NCI-H345 treated with DMSO at 0.1 percent for 48 hours (cell line): Measurements from ENCODE around the gene HMG20B.
A peak's percentile ranks its signal among the peaks of the same experiment; 100 is the strongest.

Source experiments
- DNase-seq: peaks from one replicate; lab custom pipeline; 2025; ENCODE audit not compliant: unreplicated experiment; lab: John Stamatoyannopoulos, UW

The HMG20B gene

DNA sequence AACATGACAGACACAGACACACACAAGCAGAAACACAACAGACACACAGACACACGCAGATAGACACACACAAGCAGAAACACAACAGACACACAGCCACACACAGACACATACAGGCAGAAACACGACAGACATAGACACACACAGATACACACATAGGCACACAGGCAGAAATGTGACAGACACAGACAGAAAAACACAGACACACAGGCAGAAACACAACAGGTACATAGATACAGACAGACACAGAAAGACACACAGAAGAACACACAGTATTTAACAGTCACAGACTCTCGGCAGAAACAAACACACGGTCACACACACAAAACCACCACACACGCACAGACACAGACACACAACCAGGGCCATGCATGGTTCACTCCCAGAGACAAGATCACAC, 33.0 kb downstream of the HMG20B start:
- no peak for DNase-seq

DNA sequence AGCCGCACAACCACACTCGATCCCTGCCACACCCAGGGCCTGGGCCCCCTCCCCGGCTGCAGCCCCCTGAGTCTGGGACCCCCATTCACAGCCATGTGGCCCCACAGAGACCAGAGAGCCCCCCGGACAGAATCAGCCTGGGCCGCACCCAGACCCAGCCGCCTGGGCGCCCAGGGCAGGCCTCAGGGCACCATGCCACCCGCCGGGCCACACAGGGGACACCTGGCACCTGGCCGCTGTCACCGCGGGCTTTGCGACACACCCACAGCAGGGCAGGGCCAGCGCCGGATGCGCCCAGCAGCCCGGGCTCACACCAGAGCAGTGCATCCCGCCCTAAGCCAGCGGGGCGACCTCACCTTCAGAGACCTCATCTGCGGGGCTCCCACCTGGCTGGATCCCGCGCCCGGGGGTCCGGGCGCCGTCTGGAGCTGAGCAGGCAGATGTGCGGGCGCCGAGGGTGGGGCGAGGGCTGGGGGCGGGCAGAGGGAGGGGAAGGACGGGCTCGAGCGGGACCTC, 33.5 kb downstream of the HMG20B start:
- peak; percentile 40 for DNase-seq

DNA sequence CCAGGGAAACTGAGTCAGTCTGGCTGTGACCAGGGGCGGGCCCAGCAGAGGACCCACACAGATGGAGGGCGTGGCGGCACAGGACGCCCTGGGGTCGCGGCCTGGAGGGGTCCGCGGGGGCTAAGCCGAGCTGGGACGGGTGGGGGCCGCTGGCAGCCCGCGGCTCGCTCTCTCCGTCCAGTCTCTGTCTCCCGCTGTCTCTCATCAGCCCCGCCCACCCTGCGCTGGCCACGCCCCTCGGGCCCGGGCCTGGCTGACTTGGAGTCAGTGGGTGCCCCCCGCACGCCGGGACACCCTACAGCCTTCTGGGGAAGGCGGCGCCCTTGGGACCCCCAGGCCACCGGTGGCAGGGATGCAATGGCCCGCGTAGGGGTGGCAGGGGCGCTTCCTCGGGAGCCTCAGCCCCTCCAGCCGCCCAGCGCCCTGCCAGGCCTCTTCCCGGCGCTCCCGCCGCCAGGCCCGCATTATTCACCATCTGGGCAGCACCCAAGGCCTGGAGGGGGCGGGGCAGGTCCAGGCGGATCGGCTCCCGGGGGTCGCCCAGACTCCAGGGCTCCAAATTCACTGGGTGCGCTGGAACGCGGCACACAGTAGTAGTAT, 34.0 kb downstream of the HMG20B start, which contains the start of gene TBXA2R:
TBXA2R (minus strand) TSS at position 186 of the 600 bp plus-strand sequence. CDS start 6,241 bp downstream, outside the sequence.
- DNase-seq, result no peak

DNA sequence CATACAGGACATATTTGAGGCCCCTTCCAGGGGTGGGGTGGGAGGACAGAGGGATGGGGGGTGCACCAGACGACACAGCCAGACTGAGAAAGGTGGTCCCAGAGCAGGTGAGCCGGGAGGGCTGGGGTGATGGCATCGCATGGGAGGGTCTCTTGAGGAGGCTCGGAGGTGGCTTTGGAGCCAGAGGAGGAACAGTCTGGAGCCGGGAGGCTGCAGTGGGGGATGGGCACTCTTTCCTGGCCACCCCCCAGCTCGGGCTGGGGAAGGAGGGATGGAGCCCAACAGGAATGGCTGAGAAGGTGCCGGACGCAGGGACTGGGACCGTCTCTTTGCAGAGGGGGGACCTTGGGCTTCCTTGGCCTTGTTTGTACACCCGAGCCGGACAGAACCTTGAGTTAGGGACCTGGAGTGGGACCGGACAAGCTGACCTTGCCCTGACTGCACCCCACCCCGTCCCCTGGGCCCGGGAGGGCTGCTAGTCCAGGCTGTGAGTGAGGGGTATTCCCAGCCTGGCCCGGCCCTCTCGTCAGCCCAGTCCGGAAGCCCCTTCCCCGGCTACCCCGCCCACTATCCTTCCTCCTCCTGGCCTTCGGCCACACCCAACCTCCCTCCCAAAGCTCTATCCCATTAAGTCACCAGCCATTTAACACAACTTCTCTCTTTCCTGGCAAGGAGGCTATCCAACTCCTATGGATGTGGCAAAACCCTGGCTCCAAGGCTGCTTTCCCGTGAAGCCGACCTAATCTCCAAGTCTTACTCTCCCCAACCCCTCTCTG, 34.7 kb downstream of the HMG20B start:
- no peak for DNase-seq

DNA sequence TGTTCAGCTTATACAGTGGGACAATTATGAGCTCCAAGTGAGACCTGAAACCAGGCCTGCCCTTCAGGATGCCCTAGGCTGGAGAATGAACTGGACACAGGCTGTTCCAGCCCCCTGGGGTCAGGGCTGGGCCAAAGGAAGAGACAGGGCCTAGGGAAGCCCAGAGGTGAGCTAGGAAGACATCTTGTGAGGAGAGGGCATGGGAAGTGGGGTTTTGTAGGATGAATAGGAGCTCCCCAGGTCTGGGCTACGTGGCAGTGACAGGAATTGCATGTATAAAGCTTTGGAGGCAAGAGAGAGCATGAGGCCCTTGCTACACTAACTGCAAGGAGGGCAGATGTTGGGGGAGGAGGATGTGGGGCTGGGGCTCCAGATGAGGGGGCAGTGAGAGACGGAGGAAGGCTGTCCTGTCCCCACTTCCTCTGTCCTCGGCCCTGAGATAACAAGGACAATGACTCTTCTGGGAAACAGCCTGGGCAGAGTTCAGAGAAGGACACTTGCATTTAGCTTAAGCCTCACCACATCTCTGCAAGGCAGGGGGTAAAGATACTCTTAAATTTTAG, 35.4 kb downstream of the HMG20B start:
- no peak for DNase-seq

DNA sequence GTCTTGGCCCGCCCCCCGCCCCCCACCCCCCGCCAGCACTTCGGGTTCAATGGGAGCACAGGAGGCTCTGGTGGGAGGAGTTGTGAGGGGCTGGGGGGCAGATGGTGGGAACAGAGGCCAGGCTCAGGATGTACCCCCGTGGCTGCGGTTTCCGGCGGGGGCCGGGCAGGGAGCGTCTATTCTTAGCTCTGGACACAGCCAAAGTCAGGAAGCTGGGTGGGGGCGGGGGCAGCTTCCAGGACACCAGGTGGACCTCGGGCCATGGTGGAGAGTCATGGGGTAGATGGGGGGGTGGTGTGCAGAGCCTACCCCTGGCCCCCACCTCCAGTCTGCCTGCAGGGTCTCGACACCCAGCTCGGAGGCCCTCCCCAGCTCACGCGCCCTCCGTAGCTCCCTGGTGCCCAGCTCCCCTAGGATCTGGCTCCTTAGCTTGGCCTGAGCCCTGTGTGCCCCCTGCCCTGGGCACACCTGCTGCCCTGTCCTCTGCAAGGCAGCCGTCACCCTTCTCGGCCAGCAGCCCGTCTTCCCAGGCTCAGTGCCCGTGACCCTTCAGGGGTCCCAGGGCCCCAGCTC, 36.1 kb downstream of the HMG20B start:
- DNase-seq, result no peak

DNA sequence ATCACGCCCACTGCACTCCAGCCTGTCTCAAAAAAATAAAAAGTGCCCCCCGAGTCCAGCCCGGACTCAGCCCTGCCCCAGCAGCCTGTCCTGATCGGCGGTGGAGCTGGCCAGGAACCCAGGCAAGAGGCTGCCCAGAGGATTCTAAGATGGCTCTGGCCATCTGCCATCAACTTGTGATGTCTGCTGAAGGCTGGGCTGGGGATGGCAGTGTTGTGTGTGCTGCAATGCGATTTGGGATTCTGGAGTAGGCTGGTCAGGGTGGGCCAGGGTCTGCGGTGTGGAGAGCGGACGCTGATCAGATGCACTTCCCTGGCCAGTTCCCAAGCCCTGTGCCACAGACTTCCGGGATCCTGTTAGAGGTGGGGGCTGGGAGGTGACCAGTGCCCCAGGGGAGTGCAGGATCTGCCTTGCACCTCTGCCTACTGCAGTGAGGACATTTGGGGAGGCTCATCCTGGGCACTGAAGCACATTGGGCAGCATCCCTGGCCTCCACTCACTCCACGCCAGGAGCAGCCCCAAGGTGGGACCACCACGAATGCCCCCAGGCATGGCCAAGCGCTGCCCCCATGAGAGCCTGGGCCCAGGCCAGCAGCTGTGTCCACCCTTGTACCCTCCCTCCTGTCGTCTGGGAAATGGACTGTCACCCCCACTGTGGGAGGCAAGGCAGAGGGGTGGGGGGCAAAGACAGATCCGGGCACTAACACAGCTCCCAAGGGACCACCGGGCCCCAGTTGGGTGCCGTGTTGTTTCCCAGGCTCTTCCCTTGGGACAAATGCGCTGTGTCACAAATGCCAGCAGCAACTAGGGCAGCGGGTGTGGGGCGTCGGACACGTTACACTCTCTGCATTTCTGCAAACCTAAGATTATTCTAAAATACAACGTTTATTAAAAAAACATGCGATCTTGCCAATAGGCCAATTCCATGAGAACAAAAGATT, 37.3 kb downstream of the HMG20B start:
- no peak for DNase-seq

DNA sequence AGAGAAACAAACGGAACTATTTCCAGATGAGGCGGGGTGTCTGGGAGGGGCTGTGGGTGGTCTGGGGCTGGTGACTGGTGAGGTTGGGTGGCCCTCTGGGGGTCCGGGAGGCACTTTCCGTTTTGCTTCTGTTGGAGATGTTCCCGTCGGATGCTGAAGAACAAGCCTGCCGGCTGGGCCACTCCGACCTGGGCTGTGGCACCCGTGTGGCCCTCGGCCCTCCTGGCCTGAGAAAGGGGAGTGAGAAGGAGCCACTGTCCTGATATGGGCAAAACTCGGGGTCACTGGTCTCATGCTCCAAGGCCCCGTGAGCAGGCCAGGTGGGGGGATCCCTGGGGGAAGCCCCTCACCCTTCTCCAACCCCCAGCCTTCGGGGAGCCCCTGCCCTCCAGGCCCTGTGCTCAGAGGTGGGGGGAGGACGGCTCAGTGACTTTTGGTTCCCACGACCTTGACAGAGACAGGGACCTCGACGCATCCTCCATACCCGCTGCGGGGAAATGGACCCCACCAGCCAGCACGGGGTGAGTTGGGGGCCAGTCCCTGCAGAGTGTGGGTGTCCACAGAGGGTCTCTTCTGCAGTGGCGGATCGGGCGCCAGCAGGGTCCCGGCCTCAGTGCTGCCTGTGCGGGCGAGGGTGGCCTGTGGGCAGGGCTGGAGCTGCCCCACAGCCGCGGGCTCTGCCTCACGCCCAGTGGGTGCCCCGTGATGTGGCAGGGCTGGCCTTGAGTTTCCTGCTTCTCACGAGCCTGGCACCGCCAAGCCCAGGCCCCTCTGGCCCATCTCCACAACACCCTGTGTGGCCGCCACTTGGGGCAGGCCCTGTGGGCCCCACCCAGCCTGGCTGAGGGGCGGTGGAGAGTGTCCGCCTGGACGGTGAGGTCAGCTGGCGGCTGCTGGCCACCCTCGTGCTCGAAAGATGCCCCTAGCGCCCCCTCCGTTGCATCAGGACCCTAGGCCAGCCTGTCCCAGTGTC, 38.3 kb downstream of the HMG20B start:
- no peak for DNase-seq

DNA sequence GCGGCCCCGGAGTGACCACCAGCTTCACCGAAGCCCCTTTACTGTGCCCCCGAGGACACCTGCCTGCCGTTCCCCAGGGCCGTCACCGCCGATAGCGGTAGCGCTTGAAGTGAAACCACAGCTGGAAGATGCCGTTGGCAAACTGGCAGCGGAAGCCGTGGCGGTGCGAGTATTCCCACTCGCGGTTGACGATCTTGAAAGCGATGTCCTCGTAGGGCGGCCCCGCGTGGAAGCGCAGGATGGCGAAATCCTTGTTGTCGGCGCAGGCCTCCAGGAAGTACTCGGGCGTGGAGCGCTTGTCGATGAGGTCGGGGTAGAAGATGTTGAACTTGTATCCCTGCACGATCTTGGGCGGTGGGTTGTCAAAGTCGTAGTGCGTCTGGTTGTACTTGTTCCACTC, 39.1 kb downstream of the HMG20B start:
- no peak for DNase-seq

DNA sequence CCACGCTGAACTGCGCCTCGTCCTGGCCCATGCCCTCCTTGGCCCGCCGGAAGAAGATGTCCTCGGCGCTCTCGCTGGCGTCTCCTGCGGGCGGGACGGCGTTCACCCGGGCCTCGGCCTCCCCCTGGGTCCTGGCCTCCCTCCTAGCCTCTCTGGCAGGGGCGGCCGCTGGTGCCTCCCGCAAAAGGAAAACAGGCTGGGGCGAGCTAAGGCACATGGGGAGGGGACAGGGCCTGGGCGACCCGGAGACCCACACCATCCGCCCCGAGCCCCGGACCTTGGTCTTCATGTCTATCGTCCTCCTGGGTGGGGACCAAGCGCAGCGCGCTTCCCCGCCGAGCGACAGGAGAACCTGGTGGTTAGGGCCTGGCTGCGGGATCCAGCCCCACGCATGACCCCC, 39.6 kb downstream of the HMG20B start:
- DNase-seq, result no peak

DNA sequence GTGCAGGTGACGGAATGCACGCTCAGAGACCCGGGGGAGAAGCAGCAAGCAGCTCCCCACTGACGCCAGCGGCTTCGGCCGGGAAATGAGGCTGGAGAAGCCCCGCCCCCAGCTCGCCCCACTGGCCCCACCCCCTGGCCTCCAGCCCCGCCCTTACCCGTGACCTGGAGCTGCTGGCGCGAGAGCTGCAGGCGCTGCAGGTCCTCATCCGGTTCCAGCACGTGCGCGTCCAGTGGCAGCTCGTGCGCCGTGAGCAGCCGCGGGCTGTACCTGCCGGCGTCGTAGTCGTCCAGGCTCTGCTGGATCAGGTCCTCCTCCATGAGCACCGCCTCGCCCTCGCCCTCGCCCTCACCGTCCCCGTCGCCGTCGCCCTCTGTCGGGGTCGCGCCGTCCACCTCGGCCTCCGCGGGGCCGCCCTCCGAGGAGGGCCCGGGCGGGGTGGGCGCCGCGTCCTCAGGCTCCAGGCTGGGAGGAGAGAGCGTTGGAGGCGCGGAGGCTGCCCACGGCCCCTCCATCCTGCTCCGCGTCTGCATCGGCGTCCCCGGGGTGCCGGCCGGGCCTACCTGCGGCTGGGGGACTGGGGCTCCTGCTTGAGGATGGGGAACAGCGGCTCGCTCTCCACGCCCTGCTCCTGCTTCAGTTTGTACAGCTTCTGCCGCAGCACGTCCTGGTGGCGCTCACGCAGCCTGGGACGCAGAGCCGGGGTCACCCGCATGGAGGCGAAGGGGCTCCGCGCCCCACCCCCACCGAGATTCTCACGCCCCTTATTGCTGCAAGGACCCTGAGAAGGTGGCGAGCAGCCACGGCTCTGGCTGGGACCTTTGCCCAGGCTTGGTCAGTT, 40.4 kb downstream of the HMG20B start:
- no peak for DNase-seq

DNA sequence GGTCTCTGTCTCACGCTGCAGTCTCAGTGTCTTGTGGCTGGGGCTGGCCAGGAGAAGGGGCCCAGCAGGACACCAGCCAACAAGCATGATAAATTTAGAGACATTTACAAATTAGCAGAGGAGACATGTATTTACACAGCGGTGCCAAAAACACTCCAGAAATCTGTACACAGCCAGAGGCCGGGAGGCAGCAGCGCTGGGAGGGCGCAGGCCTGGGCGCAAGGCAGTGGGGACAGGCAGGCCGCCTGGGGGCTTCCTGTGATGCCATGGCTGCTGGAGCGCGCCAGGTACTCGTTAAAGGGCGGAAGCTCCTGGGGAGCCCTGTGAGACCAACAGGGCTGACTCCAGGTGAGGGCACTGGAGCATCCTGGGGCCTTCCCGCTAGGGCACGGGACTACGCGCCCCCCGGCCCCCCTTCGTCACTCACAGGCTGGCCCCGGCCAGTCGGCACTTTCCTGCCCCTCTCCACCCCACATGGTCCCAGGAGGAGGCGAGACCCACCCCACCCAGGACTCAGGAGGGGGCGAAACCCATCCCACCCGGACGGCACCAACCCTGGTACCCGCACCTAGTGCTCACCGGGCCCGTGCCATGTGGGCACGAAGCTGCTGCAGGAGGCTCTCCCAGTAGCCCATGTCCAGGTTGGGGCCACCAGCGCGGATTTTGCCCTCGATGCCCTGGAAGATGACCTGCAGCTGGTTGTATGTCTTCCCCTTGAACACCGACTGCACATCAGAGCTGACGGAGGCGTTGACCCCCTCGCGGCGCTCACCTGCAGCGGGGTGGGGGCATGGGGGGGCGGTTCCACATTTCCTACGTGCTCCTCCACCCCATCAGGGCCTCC, 41.3 kb downstream of the HMG20B start:
- peak; percentile 28 for DNase-seq

DNA sequence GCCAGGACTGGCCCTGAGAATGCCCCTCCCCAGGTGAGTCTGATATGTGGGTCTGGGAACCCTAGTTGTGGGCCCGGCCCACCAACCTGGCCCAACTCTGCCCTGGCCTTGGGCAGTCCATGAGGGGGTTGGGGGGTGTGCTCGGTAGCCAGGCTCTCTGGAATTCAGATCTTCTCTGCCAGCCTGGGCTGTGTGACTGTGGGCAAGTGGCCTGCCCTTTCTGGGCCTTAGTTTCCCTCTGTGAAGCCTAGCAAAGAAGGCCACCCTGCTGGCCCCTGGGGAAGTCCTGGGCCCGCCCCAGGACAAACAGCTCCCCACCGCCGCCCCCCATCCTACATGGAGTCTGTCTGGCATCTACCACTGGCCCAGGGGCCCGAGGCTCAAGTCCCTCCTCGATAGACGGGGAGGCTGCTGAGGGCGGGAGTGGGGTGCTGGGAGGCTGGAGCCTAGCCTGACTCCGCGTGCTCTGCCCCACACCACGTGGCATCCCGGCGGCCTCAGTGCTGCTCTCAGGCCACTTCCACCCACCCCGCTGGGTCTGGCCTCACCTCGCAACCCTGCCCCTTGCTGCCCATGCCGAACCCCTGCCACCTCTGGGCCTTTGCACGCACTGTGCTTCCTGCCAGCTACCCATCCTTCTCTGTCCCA, 42.2 kb downstream of the HMG20B start:
- no peak for DNase-seq

DNA sequence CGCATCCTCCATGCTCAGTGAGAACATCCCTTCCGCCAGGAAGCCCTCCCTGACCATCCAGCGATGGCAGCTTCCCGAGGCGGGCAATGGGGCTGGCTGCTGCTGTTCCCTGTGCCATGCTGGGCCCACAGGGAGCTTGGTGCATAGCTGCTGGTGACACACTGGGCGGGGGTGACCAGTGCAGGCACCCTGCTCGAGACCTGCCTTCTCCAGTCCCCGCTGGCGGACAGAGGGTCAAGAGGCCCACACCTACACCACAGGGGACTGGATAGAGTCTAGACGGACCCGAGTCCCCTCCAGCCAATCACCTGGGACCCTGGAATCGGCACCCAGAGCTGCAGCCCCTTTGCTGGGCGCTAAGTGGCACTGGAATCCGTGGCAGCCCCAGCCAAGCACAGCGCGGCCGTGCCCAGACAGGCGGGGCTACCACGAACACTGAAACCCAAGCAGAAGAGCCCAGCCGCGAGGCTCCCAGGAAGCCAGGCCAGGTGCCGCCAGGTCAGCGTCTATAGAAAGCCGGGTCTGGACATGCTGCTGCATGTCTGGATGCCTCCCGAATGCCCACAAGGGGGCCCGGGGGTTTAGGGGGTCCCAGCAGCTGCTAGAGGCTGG, 42.9 kb downstream of the HMG20B start:
- DNase-seq, result no peak

DNA sequence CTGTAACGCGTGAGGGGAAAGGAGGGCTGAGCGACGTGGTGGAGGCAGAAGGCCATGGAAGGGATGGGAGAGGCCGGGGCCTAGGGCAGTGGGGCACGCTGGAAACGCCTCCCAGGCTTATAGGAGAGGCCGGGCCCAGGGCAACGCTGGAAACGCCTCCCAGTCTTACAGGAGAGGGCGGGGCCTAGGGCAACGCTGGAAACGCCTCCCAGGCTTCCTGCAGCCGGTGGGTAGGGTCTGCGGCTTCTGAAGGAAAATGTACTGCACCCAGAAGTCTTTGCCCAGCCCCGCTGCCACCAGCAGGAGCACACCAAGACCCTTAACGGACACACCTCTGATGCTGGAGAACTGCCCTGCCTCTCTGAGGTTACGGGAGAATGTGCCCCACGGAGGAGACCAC, 44.7 kb downstream of the HMG20B start:
- DNase-seq, result no peak

DNA sequence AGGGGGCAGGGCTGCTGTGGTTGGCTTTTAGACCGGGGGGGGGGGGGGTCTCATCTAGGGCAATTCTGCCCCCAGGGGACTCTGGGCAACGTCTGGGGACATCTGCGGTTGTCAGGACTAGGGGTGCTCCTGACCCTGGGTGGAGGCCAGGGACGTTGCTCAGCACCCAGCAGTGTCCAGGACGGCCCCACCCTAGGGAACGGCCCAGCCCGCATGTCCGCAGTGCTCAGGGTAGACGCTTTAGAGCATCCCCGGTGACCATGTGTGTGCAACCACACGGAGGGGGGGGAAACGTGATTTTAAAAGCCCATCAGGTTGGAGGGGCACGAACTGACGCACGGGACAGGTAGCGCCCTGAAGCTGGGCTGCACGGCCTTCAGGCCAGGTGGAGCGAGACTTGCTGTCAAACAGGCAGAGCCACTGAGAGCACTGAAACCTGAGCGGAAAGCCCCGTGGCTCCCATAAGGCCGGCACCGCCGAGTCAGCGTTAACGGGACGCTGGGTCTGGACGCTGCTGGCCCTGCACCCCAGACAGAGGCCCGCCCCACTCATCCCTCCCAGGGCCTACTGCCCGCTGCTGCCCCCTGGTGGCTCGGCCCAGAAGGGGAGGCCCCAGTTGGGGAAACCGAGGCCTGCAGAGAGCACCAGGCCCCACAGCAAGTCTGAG, 45.5 kb downstream of the HMG20B start:
- DNase-seq, result no peak
